Cortex of kidney (tissue), 1 donor: Measurements from ENCODE around the gene ARID1B.

Source experiments
- DNase-seq: peaks from one replicate; lab custom pipeline; 2025; lab: John Stamatoyannopoulos, UW

The ARID1B gene

DNA sequence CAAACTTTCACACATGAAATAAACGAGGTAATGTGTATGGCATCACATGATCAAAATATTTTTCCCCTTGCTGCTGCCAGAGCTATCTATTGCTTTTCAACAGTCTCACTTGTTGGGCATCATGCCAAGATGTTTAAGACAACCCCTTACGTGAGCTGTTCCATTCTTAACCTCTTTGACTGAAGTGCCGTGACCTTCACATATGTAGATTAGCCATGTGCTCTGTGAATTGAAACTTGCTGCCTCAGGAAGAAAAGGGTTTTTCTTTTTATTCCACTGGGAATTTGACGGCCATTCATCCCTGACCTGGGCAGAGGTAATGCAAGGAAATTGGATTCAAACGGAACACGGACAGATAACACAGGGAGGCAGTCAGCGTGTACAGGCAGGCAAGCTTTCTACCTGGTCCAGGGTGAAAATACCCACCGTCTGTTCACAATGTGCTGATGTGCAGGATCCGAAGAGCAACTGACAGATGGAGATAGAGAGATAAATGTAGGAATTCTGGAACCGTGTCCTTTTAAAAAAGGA, 14.2 kb downstream of the ARID1B start:
- no peak for DNase-seq

DNA sequence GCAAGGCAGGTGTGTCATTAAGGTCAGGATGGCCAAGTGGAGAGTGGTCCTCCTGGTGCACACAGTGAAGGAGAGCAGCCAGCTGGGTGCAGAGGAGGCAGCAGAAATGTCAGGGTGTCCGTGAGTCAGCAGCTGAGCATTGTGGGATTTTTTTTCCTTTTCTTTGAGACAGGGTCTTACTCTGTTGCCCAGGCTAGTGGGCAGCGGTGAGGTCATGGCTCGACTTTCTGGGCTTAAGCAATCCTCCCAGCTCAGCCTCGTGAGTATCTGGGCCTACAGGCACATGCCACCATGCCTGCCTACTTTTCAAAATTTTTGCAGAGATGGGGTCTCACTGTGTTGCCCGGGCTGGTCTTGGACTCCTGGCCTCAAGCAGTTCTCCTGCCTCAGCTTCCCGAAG, 16.0 kb downstream of the ARID1B start:
- DNase-seq = no peak

DNA sequence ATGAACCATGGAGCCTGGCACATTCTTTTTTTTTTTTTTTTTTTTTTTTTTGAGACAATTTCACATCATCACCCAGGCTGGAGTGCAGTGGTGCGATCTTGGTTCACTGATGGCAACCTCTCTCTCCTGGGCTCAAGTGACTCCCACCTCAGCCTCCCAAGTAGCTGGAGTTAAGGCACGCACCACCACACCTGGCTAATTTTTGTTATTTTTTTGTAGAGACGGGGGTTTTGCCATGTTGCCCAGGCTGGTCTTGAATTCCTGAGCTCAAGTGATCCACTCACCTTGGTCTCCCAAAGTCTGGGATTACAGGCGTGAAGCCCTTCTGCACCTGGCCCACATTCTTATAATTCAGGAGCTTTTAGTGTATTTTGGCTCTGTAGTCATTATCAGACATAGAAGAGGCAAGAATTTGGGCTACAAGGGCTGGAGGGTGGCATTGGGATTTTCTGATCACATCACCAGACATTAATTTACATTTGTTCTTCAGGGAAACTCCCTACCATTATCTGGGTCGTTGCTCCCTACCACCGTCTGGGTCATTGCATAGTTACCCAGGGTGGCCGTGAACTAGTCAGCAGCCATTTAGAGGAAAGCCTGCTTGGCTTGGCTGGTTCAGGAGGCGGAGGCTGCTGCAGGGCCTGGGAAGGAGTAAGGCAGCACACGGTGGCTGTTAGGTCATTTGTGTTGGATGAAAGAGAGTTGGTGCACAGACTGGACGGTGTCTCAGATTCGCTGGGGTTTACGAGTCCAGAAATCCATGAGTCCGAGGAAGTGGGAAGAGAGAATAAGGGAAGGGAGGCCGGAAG, 17.6 kb downstream of the ARID1B start:
- no peak for DNase-seq

DNA sequence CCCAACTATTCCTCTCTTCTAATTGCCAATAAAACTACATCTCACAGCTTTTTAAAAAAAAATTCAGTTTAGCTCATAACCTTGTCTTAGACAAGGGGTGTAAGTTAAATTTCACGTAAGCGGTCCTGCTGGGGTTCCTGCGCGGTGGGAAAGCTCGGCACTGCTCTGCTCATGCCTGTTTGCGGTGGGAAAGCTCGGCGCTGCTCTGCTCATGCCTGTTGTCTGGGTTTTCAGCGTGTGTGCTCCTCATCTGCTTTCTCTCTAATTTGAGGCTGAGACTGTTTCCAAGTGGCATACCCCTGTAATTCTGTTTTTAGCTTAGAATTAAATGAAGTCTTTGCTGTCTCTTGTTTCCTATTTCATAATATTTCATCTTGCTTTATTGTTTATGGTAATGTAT, 18.6 kb downstream of the ARID1B start:
- no peak for DNase-seq

DNA sequence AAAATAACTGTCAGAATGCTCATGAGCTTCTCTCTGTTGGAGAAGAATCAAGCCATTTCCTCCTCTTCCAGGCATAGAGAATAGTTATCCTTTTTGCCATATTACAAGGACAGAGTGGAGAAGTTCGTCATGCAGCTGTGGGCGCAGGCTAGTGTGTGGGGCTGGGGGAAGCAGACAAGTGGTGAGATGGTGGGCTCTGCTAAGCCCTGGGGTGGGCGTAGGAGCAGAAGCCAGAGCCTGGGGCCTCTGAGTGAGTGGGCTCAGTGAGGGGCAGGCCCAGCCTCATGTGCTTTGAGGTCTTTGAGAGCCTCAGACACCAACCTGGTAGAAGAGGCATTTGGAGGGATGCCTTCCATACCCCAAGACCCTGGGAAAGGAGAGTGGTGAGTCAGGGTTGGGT, 19.4 kb downstream of the ARID1B start:
- DNase-seq = no peak

DNA sequence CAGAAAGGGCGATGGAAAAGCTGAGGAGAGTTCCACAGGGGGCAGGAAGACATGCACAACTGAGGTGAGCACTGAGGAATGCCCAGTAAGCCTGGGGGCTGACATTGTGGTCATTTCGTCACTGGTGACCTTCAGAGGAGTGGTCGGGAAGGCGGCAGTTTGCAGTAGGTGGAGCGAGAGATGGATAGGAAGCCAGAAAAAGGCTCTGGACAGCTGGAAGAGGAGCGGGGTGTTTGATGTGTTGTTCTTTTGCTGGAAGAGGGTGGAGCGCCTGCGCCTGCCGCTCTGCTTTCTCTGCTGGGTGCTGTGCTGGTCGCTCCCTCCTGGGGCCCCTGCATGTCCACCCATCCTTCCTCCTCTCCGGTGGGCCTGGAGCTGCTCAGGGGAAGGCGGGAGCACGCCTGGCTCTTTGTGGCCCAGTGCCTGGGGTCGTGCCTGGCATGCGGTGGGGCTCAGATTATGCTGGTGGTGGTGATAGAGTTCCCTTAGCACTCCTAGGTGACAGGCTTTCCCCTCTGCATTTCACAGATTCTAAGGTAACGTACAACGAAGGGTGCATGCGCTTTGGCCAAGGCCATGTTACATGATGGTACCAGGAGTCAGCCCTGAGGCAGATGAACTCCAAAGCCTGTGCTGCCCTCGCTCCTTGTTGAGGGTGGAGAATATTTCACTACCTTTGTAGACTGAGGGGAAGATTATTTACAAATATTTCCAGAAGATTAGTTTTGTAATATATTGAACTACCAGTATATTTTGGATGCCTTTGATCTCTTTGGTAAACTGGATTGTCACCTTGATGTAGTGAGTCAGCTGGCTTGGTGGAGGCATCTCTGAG, 20.9 kb downstream of the ARID1B start:
- DNase-seq = no peak

DNA sequence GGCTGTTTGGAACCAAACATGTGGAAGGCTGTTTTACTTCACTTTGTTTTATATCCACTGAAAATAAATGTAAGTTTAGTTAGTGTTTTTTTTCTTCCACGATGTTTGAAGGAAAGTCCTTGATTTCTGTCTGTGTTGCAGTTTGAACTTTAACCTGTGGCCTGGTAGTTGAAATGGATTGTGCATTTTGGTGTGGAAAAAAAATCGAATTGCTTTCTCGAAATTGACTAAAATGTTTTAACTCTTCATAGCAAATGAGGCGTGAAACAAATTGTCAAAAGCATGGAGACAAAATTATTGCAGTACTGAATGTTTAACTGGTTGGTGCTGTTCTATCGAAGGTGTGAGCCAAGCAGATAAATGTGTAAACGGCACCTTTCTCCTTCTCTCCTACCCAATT, 24.5 kb downstream of the ARID1B start:
- DNase-seq = no peak

DNA sequence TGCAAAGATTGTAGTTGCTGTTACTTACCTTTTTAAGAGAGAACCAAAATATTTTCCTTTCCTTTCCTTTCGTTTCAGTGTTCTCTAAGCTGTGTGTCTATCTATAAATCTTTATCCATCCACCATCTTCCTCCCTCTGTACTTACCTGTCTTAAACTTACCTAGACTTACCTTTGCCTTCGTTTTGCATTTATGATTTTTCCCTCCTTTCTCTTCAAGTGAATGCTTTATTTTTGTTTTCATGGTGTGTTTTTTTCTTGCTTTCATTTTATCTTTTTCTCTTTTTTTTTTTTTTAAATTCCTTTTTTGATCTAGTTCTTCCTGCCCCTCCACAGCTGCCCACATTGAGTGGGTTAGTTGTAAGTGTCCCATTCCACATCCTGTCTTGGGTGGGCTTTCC, 26.2 kb downstream of the ARID1B start:
- no peak for DNase-seq

DNA sequence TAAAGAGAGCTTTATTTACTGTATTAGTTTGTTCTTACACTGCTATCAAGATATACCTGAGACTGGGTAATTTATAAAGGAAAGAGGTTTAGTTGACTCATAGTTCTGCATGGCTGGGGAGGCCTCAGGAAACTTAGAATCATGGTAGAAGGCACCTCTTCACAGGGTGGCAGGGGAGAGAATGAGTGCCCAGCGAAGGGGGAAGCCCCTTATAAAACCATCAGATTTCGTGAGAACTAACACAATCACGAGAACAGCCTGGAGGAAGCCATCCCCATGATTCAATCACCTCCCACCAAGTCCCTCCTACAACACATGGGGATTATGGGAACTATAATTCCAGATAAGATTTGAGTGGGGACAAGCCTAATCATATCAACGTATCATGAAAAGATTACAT, 27.2 kb downstream of the ARID1B start:
- no peak for DNase-seq

DNA sequence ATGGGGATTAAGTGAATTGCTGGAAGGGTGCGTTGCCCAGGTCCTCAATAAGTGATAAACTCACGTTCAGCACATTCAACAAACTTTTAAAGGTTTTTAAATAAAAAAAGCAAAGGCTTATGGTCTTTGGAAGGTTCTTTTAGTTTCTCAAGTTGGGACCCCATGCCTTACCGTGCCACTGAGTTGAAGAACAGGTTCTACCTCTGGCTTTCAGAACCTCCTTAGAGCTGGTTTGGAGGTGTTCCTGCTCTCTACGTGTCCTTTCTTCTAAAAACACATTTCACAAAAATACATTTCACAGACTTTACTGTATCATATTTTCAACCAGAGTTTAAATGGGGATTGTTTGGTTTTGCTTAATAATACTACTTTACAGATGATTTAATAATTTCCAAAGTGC, 29.0 kb downstream of the ARID1B start:
- no peak for DNase-seq

DNA sequence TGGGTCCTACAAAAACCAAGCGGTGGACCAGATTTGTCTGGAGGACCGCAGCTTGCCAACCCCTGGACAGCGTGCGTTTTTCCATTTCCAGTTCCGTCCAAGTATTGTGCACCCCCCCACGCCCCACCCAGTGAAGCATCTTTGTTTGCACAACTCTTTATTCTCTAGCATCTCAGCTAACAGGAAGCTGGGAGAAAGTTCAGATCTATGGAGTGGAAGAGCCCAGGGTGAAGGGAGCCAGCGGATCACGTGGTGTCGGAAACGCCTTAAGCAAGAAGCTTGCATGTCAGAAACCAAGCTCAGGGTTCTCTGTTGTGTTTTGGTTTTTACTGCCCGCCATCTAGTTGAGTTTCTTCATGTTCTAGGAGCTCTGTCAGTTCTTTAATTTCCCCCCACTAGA, 29.9 kb downstream of the ARID1B start:
- DNase-seq = no peak

DNA sequence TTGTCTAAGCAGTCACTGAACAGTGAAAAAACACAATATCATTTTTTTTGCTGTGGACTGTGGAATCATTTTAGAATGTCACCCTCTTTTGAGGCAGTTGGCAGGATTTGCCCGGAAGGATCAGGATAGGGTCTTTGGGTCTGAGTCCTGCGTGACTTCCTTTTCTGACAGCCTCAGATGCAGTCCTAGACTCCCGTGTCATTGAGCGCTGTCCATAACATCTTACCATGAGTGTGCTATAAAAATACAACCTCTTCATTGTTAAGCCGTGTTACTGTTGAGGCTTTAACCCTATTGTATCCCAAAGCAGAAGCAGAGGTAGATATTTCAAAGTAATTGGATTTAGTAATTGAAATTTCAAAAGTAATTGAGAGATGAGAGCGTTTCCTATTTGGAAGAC, 30.6 kb downstream of the ARID1B start:
- DNase-seq = no peak

DNA sequence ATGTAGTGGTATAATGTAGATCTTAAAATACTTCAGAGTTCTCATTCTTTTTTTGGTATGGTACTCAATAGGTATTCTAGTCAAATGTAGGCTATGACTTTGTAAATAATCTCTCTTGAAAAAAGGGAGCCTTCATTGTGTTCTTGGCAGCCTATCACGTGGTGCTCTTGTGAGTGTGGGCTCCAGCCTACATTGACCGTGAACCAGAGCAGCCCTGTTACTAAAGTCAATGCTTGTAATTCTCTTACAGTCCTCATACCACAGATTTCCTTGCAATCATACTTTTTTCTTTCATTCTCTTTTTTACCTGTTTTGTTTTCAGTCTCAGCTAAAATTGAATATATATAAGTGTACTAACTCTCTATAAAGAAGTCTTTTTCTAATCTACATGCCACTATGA, 31.1 kb downstream of the ARID1B start:
- DNase-seq = no peak

DNA sequence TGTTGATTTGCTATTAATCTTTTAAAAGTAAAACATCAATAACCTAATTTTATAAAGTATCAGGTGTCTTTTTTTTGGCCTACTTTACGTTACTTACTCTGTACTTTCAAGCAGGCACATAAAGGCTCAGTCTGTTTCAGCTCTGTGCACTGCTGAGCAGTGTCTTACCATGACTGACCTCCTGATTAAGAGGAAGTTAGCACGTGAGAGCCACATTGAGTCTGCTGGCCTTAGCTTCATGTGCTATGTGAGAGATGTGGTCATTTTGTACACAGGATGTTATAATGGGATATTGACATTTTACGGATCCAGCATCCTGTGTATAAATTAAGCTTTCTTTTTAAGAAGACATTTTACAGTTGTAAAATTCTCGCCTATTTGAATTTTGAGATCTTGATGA, 31.9 kb downstream of the ARID1B start:
- no peak for DNase-seq

DNA sequence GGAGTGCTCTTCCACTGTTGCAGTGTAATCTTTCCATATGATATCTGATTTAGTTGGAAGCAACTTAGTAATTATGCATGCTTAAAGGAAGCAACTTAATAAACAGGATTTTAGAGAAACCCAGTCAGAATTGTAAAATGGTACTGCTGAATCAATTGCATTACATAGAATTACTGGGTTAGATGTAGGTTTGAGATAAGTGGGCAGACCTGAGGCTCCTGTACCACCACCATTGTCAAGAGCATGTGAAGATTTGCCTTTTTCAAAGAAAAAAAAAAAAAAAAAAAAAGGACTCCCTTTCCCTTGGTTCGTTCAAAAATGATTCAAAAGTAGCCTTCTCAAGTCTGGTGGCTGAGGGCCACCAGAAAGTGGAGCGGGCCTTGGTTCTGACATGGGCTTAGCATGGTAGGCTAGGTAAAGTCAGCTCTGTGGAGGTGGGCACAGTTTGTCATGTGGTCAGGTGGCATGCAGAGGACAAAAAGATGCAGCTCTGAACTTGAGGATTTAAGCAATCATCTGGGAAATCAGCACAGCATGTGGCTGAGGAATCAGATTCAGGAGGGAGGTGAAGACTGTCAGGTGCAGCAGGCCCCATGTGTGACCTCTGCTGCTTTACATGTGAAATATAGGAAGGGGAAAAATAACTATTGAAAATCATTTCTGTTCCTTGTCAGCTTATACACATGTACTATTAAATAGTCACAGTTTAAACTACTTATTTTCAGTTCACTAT, 32.4 kb downstream of the ARID1B start:
- DNase-seq = no peak

DNA sequence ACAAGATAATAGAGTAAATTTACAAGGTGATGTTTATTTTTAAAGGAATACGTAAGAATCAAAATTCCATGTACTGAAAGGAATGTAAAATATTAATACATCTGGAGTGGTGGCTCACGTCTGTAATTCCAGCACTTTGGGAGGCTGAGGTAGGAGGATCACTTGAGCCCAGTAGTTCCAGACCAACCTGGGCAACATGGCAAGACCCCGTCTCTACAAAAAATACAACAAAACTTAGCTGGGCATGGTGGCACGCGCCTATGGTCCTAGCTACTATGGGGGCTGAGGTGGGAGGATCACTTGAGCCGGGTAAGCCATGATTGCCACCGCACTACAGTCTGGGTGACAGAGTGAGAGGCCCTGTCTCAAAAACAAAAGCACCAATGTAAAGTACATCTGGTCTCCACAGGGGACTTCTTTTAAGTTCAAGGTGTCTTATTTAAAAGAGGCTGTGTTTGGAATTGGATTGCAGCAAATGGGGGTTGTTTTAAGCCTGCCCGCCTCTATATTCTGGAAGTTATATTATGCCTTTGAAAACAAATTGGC, 36.9 kb downstream of the ARID1B start:
- no peak for DNase-seq

DNA sequence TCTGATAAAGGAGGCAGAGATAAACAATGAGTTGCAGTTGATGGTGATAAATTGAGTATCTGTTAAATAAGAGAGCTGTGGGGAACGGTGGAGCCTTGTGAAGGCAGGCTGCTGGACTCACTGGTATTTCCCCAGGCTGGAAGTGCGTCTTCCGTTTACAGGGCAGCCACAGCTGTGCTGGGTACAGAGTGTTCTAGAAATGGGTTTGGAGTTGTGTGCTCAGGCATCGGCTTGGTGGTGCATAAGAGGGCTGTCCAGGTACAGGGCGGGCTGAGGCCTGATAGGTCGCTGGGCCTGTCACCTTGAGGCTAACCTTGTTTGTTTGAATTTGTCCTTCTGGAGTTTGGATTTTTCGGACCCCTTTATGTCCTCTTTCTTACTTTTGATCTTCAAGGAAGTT, 39.3 kb downstream of the ARID1B start:
- DNase-seq = no peak

DNA sequence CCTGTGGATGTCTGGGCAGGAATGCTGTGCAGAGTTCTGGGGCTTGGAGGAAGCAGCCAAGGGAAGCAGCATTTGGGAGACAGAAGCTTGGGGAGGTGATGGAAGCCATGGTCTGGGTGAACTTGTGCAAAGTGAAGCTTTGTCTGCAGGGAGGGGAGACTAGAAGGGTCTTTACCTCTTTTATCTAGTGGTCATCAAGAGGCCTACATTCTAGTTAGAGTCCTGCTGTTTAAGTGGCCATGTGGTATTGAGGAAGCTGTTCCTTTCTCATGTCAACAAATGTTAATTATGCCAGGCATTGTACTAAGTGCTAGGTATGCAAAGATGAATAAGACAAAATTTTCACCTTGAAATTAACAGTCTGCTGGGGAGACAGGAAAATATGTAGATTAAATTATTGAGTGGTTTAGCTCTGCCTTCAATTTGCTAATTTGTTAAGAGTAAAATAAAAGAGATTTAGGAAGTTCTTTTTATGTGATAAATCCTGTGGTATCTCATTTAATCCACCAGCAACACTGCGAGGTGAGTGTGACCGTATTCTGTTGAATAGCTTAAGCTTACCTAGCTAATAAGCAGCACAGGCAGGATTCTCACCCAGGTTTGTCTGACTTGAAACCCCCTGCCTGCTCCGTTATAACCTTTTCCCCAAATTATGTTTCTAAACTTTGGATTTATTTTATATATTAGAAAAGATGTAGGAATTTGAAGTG, 43.1 kb downstream of the ARID1B start:
- no peak for DNase-seq

DNA sequence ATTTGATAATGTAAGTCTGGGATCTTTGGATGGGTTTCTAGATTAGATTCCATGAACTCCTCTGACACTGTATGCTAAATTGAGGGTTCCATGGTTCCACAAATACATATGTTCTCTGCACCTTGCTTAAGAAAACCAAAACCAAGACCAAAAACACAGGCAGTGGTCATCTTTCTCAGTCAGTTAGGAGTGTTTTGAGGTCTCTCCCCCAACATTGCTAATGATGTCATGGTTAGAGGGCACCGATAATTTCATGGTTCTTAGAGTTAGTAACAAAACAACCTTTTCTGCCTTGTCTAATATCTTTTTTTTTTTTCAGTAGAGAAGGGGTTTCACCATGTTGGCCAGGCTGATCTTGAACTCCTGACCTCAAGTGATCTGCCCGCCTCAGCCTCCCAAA, 44.5 kb downstream of the ARID1B start:
- no peak for DNase-seq

DNA sequence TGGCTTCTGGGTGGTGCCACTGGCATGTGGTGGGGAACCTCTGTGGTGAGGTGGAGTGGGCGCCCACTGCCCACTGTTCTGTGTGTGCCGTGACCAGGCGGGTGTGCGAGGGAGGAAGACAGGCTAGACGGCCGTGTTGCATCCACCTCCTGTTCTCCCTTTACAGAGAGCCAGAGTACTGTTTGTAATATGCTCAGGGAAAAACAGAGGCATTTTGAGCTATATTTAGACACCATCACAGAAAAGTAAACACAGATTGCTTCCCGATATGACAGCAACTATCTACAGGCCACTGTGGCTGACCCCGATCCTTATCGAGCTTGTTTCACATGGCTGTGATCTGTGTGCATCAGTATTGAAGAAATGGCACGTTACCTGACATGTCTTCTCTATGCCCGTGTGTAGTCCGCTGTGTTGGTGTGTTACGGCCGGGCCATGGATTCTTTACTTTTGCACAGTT, 45.6 kb downstream of the ARID1B start:
- DNase-seq = no peak

DNA sequence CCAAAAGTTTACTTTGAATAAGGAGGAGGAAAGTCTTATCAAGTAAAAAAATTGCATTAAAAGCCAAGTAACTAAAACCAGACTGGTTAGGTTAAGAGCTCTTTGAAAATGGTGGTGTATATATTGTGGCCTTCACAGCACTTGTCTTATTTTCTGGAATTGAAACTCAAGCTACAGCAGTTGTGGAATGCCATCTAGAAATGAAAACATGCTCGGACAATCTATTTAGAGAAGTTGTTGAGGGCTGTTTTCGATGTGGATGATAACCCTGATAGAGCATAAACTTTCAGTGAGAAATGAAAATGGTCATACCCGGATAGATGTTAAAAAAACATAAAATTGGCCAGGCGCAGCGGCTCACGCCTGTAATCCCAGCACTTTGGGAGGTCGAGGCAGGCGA, 47.0 kb downstream of the ARID1B start:
- DNase-seq = no peak

DNA sequence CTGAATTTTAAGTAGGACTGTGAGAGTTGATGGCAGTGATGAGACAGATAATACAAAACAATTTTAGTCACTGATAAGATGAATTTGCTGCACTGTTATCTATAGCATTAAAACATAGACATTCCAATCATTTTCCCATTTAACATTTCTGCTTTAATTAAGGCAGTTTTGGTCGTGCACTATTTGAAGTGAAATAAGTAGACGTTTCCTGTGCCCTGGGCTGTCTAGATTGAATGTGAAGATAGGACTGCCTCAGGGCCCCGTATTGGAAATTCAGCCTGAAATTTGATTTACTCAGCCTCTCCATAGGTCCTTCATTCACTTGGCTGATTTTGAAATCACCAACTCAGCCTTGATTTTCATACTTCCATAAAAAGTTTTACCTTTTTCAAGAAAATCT, 48.3 kb downstream of the ARID1B start:
- DNase-seq = no peak
